ENCODE data around the gene ADAMTS2.

The ADAMTS2 gene

GRCh38 chr5:179194941-179195381, 150.3 kb downstream of the ADAMTS2 start:
- no peak for DNase-seq (ENCODE audit: low read depth)

GRCh38 chr5:179194201-179194910, 150.9 kb downstream of the ADAMTS2 start:
- DNase-seq (ENCODE audit: low read depth) = no peak

GRCh38 chr5:179193746-179194145, 151.5 kb downstream of the ADAMTS2 start:
- DNase-seq (ENCODE audit: low read depth) = no peak

GRCh38 chr5:179192891-179193470, 152.3 kb downstream of the ADAMTS2 start:
- DNase-seq (ENCODE audit: low read depth) = no peak

- DNase-seq (ENCODE audit: low read depth) = no peak
Observed at GRCh38 chr5:179192185-179192890, 152.9 kb downstream of the ADAMTS2 start.

- no peak for DNase-seq (ENCODE audit: low read depth)
Observed at GRCh38 chr5:179191506-179192184, 153.6 kb downstream of the ADAMTS2 start.

- DNase-seq (ENCODE audit: low read depth) = no peak
Observed at GRCh38 chr5:179190851-179191505, 154.3 kb downstream of the ADAMTS2 start.

GRCh38 chr5:179188636-179189035, 156.6 kb downstream of the ADAMTS2 start:
- DNase-seq (ENCODE audit: low read depth) = no peak

GRCh38 chr5:179187681-179188575, 157.3 kb downstream of the ADAMTS2 start:
- no peak for DNase-seq (ENCODE audit: low read depth)

- no peak for DNase-seq (ENCODE audit: low read depth)
Observed at GRCh38 chr5:179187229-179187678, 158.0 kb downstream of the ADAMTS2 start.

- DNase-seq (ENCODE audit: low read depth) = no peak
Observed at GRCh38 chr5:179186801-179187200, 158.5 kb downstream of the ADAMTS2 start.

GRCh38 chr5:179185941-179186411, 159.3 kb downstream of the ADAMTS2 start:
- no peak for DNase-seq (ENCODE audit: low read depth)

GRCh38 chr5:179185256-179185940, 159.9 kb downstream of the ADAMTS2 start:
- DNase-seq (ENCODE audit: low read depth) = no peak

GRCh38 chr5:179184521-179185050, 160.7 kb downstream of the ADAMTS2 start:
- DNase-seq (ENCODE audit: low read depth) = no peak

GRCh38 chr5:179183481-179183880, 161.8 kb downstream of the ADAMTS2 start:
- no peak for DNase-seq (ENCODE audit: low read depth)

GRCh38 chr5:179182601-179183000, 162.7 kb downstream of the ADAMTS2 start:
- no peak for DNase-seq (ENCODE audit: low read depth)

- DNase-seq (ENCODE audit: low read depth) = no peak
Observed at GRCh38 chr5:179181988-179182387, 163.3 kb downstream of the ADAMTS2 start.

- DNase-seq (ENCODE audit: low read depth) = no peak
Observed at GRCh38 chr5:179180921-179181645, 164.2 kb downstream of the ADAMTS2 start.

- no peak for DNase-seq (ENCODE audit: low read depth)
Observed at GRCh38 chr5:179180061-179180610, 165.1 kb downstream of the ADAMTS2 start.

All from T-helper 22 cell (primary cell).